Endodermal cell (in vitro differentiated cells): ENCODE data around the gene DOCK4. TPM values are rescaled to one million over a fixed set of nuclear protein-coding genes. Genes with fewer than 3 reads are reported as not detected.

Experiments
- DNase-seq: peaks from one replicate; pipeline ENCODE4 v3.0.0-alpha.2; 2017
- H3K27ac ChIP-seq: 2 replicates; pipeline ENCODE4 v1.5.1; 2013; ENCODE audit warnings: mild to moderate bottlenecking, low read depth, low read length, moderate library complexity
- H3K27me3 ChIP-seq: 2 replicates; pipeline ENCODE4 v1.6.1; 2013; ENCODE audit warnings: mild to moderate bottlenecking, low read length, moderate library complexity; ENCODE audit not compliant: insufficient read depth, control insufficient read depth, poor library complexity, severe bottlenecking
- H3K36me3 ChIP-seq: 2 replicates; pipeline ENCODE4 v1.7.0; 2013; ENCODE audit warnings: mild to moderate bottlenecking, low read length, moderate library complexity; ENCODE audit not compliant: control insufficient read depth, insufficient read depth
- H3K4me1 ChIP-seq: one replicate; pipeline ENCODE4 v1.7.0; 2013; ENCODE audit warnings: low read length; ENCODE audit not compliant: control insufficient read depth, insufficient read depth
- H3K4me3 ChIP-seq: 2 replicates; pipeline ENCODE4 v1.5.1; 2013; ENCODE audit warnings: mild to moderate bottlenecking, low read length, moderate library complexity
- H3K9ac ChIP-seq: 2 replicates; pipeline ENCODE4 v1.6.1; 2013; ENCODE audit warnings: mild to moderate bottlenecking, low read length, moderate library complexity; ENCODE audit not compliant: poor library complexity, severe bottlenecking; ENCODE audit errors: extremely low read depth
- H3K9me3 ChIP-seq: 2 replicates; pipeline ENCODE4 v1.6.1; 2013; ENCODE audit warnings: mild to moderate bottlenecking, low read length, moderate library complexity; ENCODE audit not compliant: control insufficient read depth
- H3K27ac Mint-ChIP-seq: 2 replicates; pipeline ENCODE4 v1.8.0; 2020; ENCODE audit warnings: mixed read lengths
- H3K27me3 Mint-ChIP-seq: 2 replicates; pipeline ENCODE4 v1.8.0; 2021; ENCODE audit warnings: mild to moderate bottlenecking, mixed read lengths; ENCODE audit not compliant: insufficient read depth
- H3K36me3 Mint-ChIP-seq: 2 replicates; pipeline ENCODE4 v1.8.0; 2020; ENCODE audit warnings: low read depth, mixed read lengths
- H3K4me1 Mint-ChIP-seq: 2 replicates; pipeline ENCODE4 v1.8.0; 2020; ENCODE audit warnings: mixed read lengths
- H3K4me3 Mint-ChIP-seq: 2 replicates; pipeline ENCODE4 v1.8.0; 2020; ENCODE audit warnings: mild to moderate bottlenecking, moderate library complexity, mixed read lengths
- H3K9me3 Mint-ChIP-seq: 2 replicates; pipeline ENCODE4 v1.8.0; 2020; ENCODE audit warnings: mild to moderate bottlenecking, mixed read lengths
- CTCF ChIP-seq: fragments of 200-600 bp; sonication (generic); conservative IDR thresholded peaks from 2 replicates; pipeline ENCODE4 v1.5.0; 2021; ENCODE audit warnings: antibody characterized with exemption, mild to moderate bottlenecking
- WGBS, 2 experiments: methylation state at CpG; one replicate each; pipeline versions ENCODE4 v1.1.5 to v1.1.7; 2013; ENCODE audit warnings: missing lambda C conversion rate in 2 of 2, mixed read lengths in 1 of 2; ENCODE audit not compliant: insufficient coverage in 1 of 2, insufficient read length in 1 of 2; 5-methylcytosine and 5-hydroxymethylcytosine counted together
- total RNA-seq, 2 donors: library from RNA; stranded (reverse); fragmentation: NEBNext Ultra II Directional in 1 of 2; extraction: Animal tissue kit (Norgen Biotek cat#: 25700) in 1 of 2; gene quantifications; 2 replicates in 1 of 2; 3 replicates in 1 of 2; pipeline ENCODE4 v1.2.1, GENCODE V29; 2021

Gene DOCK4
- total RNA-seq, 2 donors from 2014 or later: 11.2 to 15.3 TPM

- no peaks in the 10 kb centered on the region for H3K27me3 Mint-ChIP-seq
- no peak for DNase-seq
- H3K36me3 ChIP-seq: no peaks in the 10 kb centered on the region
- TF ChIP-seq CTCF: no peak
- H3K4me1 ChIP-seq: no peaks in the 10 kb centered on the region
- no peaks in the 10 kb centered on the region for H3K9me3 ChIP-seq
- no peak overlapping the region for H3K4me3 ChIP-seq
- no peaks in the 10 kb centered on the region for H3K27me3 ChIP-seq
- H3K27ac Mint-ChIP-seq: no peak overlapping the region
- no peaks in the 10 kb centered on the region for H3K9me3 Mint-ChIP-seq
- H3K4me3 Mint-ChIP-seq: no peak overlapping the region
- WGBS, 2 experiments: 90% methylated on average over 2 of the region's 2 CpGs; no CpG with 5 or more reads in 1 of the 2 experiments
- H3K27ac ChIP-seq: no peak overlapping the region
- H3K4me1 Mint-ChIP-seq: no peaks in the 10 kb centered on the region
- no peak overlapping the region for H3K9ac ChIP-seq
- H3K36me3 Mint-ChIP-seq: no peaks in the 10 kb centered on the region
Measured at GRCh38 chr7:111895049-111895448, 311.1 kb downstream of the DOCK4 start.

- H3K27me3 Mint-ChIP-seq: no peaks in the 10 kb centered on the region
- 83 to 89% methylated on average over 1 of the region's 1 CpG for WGBS, 2 experiments
- H3K27ac Mint-ChIP-seq: no peak overlapping the region
- no peak overlapping the region for H3K4me3 Mint-ChIP-seq
- Histone ChIP-seq H3K36me3 (no peaks in the 10 kb centered on the region), H3K27me3 (no peaks in the 10 kb centered on the region), H3K9me3 (no peaks in the 10 kb centered on the region), H3K27ac (no peak overlapping the region), H3K4me1 (no peaks in the 10 kb centered on the region), H3K9ac (no peak overlapping the region), H3K4me3 (no peak overlapping the region)
- no peaks in the 10 kb centered on the region for H3K9me3 Mint-ChIP-seq
- TF ChIP-seq CTCF: no peak
- no peaks in the 10 kb centered on the region for H3K36me3 Mint-ChIP-seq
- no peak for DNase-seq
- H3K4me1 Mint-ChIP-seq: no peaks in the 10 kb centered on the region
Measured at GRCh38 chr7:111894518-111894917, 311.7 kb downstream of the DOCK4 start.

GRCh38 chr7:111893190-111893589 lies 313.0 kb downstream of the DOCK4 start:
- Histone ChIP-seq H3K9ac (no peak overlapping the region), H3K27me3 (no peaks in the 10 kb centered on the region), H3K4me3 (no peak overlapping the region), H3K4me1 (no peaks in the 10 kb centered on the region), H3K27ac (no peak overlapping the region), H3K36me3 (no peaks in the 10 kb centered on the region), H3K9me3 (no peaks in the 10 kb centered on the region)
- Mint-ChIP-seq H3K36me3 (no peaks in the 10 kb centered on the region), H3K4me3 (no peak overlapping the region), H3K9me3 (no peaks in the 10 kb centered on the region), H3K4me1 (no peaks in the 10 kb centered on the region), H3K27ac (no peak overlapping the region), H3K27me3 (no peaks in the 10 kb centered on the region)
- no peak for TF ChIP-seq CTCF
- no peak for DNase-seq
- 87 to 96% methylated on average over 3 to 5 of the region's 5 CpGs for WGBS, 2 experiments
